ENCODE data around the gene PHTF2.

The PHTF2 gene

DNA sequence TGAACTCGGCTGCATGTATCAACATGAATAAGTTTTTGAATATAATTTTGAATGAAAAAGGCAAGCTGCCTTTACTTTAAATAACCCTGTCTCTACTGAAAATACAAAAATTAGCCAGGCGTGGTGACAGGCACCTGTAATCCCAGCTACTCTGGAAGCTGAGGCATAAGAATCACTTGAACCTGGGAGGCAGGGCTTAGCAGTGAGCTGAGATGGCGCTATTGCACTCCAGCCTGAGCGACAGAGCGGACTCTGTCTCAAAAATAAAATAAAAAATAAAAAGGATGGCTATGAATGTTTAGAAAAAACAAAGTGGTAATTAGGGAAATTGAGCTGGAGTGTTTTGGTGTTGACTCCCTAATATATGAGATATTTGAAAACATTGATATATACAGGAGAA lies 133.3 kb downstream of the PHTF2 start:
- no peak for DNase-seq (ENCODE audit: low read depth in 2 of 2)

DNA sequence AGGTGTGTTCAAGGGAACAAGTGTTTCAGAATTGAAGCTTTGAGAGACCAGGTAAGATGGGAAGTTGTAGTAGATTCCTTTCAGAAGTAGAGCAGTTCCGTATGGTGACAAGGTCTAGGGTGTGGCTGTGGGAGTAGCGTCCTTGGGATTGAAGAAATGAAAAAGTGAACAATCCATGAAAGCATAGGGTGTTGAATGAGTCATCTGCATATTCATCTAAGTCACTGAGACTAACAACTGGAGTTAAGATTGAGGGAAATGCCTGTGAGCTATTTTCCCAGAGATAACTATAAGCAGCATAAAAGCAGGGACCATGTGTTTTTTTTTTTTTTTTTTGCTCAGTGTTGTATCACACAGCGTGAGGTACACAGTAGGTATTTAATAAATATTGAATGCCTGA lies 134.8 kb downstream of the PHTF2 start:
- DNase-seq (ENCODE audit: low read depth in 2 of 2), result no peak

- no peak for DNase-seq (ENCODE audit: low read depth in 2 of 2)
Measured at GRCh38 chr7:77935652-77936348, 137.2 kb downstream of the PHTF2 start.

GRCh38 chr7:77940647-77941046 lies 142.1 kb downstream of the PHTF2 start:
- no peak for DNase-seq (ENCODE audit: low read depth in 2 of 2)

DNA sequence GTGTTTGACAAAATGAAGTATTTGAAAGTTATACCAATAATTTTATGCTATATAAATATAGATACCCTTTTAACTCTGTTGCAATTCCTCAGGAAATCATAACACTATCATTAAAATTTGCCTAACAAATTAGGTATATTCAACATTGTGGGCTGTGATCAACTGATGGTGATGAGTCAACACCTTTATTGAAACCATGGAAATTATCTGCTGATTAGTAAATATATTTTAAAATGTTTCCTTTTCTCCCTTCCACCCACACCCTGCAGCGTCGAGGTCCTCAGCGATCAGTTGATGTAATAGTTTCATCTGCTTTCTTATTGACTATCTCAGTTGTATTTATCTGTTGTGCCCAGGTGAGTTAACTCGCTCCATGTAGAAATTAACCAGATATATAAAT lies 143.9 kb downstream of the PHTF2 start:
- no peak for DNase-seq (ENCODE audit: low read depth in 2 of 2)

- DNase-seq (ENCODE audit: low read depth in 2 of 2), result no peak
Measured at GRCh38 chr7:77944183-77945182, 145.9 kb downstream of the PHTF2 start.

DNA sequence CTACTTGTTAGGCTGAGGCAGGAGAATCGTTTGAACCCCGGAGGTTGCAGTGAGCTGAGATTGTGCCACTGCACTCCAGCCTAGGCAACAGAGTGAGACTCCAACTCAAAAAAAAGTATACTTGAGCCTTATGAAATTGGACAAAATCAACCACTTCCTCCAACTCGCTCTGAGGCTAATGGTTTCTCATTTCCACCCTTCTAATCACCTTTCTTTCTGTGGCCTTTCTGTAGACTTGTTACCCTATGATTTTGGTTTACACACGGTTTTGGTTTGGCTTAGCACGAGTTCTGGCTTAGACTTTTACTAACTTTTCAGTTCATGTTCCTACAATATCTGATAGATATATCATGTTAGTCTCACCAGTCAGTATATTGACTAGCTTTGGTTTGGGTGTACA lies 152.0 kb downstream of the PHTF2 start:
- DNase-seq (ENCODE audit: low read depth in 2 of 2), result no peak

DNA sequence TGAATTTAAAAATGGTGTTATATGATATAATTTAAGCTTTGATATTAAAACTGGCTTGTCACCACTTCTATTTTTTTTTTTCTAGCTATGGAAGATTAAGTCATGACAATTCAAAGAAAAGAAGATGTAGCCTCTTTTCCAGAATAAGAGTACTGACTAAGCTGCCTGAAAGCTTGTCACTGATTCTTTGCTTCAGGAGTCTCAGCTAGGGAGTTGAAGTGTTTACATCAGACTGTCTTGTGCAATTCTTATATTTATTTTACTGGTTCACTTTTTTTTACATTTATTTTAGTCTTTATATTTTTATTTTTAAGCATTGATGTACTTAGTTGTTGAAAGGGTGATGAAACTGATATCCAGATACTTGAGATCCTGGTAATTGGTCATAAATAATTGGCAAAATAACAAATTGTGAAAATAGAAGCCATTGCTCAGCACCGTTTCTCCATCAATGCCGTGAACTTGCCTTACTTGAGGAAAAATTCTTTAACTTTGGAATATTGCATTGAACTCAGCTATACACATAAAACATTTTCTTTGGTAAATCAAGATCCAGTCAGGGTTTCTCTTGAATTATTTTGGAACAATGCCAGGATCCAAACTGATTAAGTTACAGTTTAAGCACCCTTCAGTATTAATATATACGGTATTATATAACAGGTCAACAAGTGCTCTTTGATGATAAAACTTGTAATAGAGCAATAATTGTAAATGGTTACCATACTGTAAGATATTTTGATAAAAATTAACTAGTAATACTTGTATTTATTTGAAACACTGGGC lies 156.4 kb downstream of the PHTF2 start:
- DNase-seq (ENCODE audit: low read depth in 2 of 2), result no peak

DNA sequence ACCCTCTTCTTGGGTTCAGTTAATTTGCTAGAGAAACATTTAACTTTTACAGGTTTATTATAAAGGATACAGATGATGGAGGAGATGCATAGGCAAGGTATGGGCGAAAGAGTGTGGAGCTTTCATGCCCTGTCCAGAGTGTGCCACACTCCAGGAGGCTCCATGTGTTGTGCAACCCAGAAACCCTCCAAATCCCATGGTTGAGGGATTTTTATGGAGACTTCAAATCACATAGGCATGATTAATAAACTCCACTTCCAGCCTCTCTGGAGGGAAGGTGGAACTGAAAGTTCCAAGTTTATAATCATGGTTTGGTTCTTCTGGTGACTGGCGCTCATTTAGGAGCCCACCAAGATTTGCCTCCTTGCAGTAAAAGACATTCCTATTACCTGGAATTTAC lies 159.9 kb downstream of the PHTF2 start:
- DNase-seq (ENCODE audit: low read depth in 2 of 2), result no peak

GRCh38 chr7:77959080-77959479 lies 160.5 kb downstream of the PHTF2 start:
- no peak for DNase-seq (ENCODE audit: low read depth in 2 of 2)

GRCh38 chr7:77960336-77960735 lies 161.8 kb downstream of the PHTF2 start:
- no peak for DNase-seq (ENCODE audit: low read depth in 2 of 2)

DNA sequence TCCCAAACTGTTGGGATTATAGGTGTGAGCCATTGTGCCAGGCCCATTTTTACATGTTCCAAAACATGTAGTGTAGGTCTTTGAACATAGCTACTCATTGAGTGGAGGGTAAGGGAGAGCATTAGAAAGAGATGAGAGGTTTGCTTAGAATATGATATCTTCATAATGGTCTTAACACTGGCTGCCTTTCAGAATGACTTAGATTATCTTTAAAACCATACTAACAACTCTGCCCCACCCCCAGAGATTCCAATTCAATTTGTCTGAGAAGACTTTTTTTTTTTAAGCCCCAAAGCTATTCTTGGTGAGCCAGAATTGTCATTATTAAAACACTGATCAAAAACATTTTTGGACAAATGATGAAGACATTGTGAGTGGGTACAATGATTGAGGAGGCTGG lies 168.9 kb downstream of the PHTF2 start:
- DNase-seq (ENCODE audit: low read depth in 2 of 2), result no peak

DNA sequence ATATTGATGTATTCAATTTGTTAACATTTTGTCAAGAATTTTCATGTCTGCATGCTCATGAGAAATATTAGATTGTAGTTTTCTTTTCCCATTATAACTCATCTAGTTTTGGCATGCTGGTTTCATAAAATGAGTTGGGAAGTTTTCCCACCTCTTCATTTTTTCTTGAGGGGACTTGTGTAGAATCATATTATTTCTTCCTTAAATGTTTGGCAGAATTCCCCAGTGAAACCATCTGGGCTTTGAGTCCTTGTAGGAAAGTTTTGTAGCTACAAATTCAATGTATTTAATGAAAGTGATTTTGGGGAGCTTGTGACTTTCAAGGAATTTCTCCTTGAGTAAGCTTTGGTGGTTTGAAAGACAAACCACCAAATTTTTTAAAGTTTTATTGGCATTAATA lies 173.2 kb downstream of the PHTF2 start:
- no peak for DNase-seq (ENCODE audit: low read depth in 2 of 2)

DNA sequence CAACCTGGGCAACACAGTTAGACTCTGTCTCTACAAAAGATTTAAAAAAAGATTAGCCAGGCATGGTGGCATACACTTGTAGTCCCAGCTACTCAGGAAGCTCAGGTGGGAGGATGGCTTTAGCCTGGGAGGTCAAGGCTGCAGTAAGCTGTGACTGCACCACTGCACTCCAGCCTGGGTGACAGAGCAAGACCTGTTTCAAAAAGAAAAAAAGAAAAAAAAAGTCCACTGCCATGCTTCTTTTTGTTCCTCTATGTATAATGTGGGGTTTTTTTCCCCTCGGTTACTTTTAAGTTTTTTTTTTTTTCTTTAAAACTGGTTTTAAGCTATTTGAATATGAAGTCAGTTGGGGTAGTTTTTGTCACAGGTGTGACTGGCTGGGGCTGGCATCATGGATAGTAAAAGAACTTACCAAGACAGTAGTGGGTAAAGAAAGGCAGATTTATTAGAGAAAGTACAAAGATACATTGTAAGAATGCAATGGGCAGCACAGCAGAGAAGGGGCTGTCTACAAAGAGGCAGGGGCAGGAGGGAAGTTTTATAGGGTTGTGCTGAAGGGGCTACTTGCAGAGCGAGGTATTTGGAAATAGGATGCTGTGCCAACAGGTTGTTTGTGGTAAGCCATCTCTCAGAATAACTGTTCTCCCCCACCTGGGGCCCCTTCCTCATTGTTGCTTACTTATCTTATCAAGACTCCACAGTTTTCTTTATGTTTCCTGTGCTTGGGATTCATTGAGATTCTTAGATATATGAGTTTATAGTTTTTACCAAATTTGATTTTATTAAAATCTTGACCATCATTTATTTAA lies 177.3 kb downstream of the PHTF2 start:
- no peak for DNase-seq (ENCODE audit: low read depth in 2 of 2)

DNA sequence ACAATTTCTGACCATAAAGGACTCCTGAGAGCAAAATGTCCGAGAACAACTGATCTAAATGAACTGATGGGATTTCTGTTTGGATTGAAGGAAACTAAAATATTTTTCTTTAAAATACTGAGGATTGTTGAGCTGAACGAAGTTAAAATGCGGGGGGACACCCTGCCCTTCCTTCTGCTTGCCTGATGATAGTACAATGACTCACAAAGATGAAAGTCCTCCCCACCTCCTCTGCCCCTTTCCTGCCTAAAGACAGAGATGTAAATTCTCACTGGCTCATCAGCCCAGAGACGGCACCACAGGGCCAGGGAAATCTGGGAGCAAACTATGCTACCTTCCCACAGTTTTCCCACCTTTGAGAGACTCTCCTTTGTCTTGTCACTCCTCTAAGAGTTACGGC lies 180.6 kb downstream of the PHTF2 start:
- no peak for DNase-seq (ENCODE audit: low read depth in 2 of 2)

DNA sequence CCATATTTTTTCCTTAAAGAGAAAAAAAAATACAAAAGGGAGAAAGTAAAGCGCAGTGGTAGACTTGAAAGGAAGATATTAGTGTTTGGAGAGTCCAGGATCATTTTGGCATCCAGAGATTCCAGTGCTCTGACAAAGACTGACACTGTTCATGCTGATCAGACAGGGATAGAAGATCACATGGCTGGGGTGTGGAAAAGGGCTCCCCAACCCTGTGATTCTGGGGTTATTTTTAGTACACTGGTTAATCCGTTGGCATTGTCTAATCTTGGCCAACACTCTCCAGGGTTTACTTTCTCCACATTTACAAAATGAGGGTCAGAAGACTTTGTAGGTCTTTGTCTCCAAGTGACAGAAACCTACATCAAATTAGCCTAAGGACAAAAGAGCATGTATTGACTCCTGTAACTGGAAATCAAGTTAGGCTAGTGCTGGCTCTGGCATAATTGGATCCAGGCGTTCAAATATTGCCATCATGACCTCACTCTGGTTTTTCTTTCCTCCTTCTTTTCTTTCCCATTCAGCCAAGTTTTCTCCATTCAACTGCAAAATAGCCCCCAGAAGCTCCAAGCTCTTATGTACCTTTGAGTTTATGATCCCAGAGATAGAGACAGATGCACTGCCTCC lies 181.6 kb downstream of the PHTF2 start:
- no peak for DNase-seq (ENCODE audit: low read depth in 2 of 2)

DNA sequence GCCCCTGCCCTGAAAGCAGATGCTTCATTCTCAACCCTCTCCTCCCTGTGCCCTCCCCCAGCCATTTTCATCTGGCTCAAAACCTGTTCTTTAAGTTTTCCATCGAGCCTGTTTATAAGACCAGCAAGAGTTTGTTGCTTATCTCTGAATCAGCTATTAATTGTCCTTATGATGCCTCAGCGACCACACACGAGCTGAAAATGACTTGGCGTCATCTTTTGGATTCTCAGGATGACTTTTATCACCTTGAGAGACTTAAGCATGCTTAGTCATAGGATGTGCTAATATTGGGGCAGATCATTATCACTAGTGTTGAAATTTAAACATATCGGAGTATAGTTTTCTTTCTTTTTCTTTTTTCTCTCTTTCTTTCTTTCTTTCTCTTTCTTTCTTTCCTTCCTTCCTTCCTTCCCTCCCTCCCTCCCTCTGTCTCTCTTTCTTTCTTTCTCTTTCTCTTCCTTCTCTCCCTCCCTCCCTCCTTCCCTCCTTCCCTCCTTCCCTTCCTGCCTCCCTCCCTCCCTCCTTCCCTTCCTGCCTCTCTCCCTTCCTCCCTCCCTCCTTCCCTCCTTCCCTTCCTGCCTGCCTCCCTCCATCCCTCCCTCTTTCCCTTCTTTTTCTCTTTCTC lies 184.5 kb downstream of the PHTF2 start:
- peak in 1 of 2 donors; percentile 5 for DNase-seq (ENCODE audit: low read depth in 2 of 2)

GRCh38 chr7:77983973-77984372 lies 185.4 kb downstream of the PHTF2 start:
- no peak for DNase-seq (ENCODE audit: low read depth in 2 of 2)

- DNase-seq (ENCODE audit: low read depth in 2 of 2), result no peak
Measured at GRCh38 chr7:77985232-77985973, 186.8 kb downstream of the PHTF2 start.

- no peak for DNase-seq (ENCODE audit: low read depth in 2 of 2)
Measured at GRCh38 chr7:77985974-77986339, 187.4 kb downstream of the PHTF2 start.
